ELF-1 (cell line): ENCODE measurements around the gene FMNL2.

Experiments used
- DNase-seq: peaks from one replicate; pipeline ENCODE4 v3.0.0-alpha.2; 2016; ENCODE audit warnings: low read depth, low spot score

The FMNL2 gene

DNA sequence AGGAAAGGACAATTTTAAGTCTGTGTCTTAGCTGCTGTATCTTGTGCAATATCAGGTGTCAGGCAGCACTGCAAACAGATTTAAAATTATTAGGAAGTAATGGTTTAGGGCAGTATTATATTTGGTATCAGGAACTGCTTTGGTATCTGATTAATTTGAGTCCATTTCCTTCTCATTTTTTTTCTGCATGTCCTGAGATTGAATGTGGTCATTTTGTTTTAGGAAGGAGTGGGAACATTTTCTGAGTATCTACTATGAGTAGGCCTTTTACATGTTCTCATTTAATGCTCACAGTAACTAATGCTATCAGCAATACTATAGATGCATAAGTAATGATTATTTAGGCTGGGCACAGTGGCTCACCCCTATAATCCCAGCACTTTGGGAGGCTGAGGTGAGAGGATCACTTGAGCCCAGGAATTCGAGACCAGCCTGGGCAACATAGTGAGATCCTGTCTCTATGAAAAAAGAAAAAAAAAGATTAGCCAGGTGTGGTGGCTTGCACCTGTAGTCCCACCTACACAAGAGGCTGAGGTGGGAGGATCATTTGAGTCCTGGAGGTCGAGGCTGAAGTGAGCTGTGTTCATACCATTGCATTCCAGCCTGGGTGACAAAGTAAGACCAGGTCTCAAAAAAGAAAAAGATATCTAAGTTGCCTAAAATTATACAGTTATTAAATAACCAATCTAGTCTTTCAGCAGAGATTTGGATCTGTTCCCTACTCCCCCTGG, 4.7 kb downstream of the FMNL2 start:
- no peak for DNase-seq

DNA sequence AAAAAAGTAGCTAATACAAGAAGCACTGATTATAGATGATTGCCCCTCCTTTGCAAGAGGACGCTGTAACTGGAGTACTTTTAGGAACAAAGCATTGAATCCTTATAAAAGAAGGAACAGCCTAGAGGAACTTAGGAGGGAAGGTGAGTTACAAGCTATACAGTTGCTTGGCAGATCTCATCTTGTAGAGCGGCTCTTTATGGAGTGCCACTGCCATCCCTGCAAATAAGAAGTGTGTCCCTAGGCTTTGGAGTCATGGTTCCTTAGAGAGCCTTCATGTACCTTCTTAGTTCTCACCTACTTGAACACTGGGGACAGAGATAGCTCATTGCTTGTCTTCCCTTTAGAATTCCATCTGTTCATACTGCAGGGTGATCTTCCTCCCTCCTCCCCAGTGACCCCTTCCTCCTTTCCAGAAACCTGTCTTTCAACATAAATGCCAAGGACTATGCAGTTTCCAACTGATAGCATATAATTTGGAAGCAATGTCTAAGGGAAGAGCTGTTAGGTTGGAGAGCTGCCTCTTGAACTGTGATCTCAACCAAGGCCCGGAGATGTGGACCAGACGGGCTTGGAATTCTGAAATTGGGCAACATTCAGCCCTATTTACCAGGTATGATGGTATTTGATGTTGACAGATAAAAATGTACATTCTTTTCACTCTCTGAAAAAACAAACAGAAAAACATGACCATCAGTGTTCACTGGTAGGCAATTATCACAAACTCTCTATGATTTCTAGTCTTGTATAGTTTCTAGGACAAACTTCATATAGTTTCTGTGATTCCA, 7.5 kb downstream of the FMNL2 start:
- DNase-seq = no peak

DNA sequence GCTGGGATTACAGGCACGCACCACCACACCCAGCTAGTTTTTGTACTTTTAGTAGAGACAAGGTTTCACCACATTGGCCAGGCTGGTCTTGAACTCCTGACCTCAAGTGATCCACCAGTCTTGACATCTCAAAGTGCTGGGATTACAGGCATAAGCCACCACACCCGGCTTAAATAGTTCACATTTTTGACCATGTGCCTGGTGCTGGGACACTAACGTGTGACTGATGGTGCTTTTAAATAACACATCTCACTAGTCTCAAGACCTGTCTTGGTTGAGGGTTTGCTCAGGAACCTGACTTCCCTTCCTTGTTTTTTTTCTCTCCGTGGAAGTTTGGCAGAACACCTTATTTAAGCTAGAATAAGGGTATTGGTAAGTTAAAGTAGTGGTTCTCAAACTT, 8.5 kb downstream of the FMNL2 start:
- DNase-seq = no peak

DNA sequence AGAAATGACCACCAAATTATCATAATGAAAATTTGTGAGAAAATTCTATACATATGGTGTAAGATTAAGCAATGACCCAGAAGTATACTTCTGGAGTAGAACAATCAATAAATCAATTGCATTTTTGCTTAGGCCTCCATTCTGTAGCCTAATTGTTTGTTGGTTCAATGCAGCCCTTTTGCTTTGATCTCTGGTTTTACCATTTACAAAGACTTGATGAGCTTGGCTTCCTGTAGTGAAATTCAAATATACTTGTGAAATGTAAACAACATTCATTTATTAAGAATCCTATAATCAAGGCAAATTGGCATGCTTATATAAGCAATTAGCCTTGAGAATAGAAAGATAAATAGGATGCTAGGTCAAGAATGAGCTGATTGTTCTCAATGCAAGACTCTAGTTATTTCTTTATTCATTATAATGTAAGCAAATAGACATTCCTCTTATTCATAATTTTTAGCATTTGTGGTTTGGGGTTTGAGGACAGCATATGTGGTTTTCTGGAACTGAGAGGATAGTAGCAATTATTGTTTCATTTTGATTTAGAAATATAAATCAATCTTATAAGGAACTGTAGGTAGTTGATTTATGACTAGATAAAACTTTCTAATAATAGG, 9.7 kb downstream of the FMNL2 start:
- no peak for DNase-seq

DNA sequence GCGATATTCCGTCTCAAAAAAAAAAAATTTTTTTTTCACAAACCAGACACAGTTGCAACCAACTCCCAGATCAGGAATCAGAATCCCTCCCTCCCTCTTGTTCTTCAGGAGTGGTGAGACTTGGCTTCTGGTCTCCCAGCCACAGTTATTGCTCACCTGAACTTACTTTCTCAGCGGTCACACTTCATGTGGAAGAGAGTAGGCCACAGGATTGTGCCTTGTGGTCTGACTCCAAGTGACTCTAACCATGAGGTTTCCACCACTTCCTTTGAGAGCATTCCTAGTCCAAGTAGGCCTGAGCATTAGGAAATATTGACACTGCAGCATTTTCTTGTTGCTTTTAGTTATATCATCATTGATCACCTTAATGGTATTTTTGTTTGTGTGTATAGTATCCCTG, 12.1 kb downstream of the FMNL2 start:
- no peak for DNase-seq

DNA sequence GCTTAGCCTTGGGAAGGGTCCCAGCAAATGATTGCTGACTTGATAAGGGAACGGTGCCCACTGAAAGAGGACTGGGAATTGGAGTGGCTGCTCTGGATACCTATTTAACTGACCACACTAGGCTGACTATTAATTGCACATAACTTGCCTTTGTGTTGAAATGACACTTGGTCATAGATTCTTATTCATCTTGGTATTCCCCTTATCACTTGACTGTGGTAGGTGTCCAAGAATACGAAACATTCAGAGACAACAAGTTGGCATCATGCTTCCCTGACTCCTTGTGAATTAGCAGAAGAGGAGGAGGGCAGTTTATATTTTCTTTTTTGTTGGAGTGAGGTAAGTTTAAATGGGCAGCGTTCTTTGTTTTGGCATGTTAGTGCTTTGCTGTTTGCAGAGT, 13.4 kb downstream of the FMNL2 start:
- no peak for DNase-seq

DNA sequence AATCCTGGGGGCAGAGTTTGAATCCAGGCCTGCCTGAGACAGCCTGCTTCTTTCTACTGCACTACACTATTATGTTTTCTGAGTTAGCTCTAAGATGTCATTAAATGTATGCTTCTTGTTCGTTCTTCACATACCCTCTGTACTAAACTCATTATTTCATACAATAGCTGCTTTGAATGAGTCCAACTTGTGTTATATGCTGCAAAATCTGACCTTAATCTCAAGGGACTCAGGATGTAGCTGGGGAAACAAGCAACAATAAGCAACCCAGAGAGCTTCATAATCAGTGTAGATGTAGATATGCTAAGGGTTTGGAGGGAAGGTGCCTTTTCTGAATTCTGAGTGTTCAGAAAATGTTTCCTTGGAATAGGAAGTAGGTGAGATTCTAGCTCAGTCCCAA, 14.4 kb downstream of the FMNL2 start:
- no peak for DNase-seq

DNA sequence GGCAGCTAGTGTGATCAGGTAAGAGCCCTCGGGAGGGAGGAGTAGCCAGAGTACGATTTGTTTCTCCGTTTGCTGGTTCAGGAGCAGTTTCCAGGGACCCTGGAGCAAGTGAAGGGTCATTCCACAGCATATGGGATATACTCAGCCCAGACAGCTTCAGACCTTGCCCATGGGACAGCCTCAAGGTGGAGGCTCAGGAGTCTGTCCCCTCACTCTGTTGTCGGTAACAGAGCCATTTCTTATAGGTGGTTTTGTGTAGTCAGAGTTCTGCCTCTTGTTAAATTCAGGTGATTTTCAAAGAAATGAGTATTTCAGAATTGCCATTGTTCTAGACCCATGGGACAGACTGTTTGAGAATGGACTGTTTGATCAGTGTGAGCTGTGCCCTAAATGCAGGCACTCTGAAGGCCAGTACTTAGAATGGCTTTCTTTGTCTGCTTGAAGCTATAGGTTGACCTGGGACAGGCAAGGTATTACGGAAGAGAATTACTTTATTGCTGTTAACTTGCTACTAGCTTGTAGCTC, 15.2 kb downstream of the FMNL2 start:
- DNase-seq = no peak

DNA sequence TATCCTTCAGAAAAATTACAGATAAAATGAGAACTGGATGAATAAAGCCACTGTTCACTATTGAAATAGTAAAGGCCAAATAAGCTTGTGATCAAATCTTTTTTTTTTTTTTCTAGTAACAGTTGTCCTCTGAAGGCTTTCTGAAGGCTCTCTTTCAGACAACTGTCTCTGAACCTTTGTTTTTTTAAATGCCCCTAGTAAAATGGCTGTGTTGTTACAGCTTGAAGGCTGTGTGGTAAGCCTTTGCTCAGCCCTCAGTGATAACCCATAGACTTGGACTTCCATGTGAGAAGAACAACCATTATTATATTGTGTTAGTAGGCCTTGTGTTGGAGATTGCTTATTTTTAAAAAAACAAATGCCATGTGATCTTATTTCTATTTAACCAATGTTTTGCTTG, 17.6 kb downstream of the FMNL2 start:
- no peak for DNase-seq

DNA sequence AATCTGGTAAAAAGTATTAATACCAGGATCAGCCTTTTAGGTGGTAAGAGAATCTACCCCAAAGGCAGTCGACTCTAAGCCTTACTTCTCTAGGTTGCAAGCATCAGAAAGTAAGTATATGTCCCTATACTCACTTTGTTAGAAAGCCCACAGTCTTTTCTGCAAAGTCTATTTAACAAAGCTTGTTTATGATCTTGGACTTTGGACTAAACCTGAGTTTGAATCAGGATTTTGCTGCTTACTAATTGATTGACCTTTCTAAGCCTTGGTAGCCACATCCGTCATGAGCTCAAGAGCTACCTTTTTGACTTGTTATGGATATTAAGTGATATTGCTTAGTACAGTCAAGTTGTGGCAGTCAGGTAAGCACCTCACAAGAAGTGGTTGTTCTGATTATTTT, 18.4 kb downstream of the FMNL2 start:
- no peak for DNase-seq

DNA sequence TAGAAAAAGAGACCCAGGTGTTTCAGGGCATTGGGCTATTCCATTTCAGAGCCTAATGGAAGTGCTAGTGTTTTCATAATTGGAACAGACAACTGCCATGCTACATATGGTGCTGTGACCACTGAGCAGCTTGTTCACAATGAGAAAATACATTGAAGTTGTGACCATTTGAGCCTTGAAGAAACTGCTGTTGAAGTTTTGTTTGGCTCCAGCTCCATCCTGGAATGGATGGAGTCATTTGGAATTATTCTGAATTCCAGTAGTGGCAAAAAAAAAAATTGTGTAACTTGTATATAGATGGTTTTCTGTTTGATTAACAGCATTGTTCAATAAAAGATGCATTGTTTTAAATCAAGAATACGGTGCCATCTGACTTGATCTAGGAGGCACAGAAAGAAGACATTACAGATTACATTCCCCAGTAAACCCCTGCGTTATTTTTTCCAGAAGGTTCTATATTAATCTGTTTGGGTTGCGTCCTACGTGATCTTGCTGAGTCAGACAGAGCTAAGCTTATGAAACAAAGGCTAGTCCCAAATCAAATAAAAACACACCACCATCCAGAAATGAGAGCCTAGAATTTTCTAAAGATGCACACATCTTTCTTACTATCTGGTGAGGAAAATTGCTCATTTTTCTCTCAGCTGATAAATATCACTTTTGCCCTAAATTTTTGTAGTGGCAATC, 19.2 kb downstream of the FMNL2 start:
- DNase-seq = no peak

DNA sequence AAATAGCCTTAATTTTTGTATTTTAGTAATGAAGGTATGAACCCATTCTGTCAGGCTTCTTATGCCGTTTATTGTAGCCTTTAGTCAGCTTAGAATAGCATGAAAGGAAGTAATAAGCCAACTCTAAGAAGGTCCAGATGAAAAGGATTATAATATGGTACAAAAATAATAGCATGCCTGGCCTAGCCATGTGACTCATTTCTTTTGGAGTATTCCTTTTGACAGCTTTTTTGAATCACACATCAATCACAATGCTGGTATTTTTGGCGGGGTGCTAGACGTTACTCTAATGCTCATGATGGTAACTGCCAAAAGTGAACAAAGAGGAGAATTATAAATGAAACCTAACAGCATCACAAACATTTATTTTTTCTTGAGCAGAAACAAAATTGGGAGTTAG, 19.9 kb downstream of the FMNL2 start:
- no peak for DNase-seq

DNA sequence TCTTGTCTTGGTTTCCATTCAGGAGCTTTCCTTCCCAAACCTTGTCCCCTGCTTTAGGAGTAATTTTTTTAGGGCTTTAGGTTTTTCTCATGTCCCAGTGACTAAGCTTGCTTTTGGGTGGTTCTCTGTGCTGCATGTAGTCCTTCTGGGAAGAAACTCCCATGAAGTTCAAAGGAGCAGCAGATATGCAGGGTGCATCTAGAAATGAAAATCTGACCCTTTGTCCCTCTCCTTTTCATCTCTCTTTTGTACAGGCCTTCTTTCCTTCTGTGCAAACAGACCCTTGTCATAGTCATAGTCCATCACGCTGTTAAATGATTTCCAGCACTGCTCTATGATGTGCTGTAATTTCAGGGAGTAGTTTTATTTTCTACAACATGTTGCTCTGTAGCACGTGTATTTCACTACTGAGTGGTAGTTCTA, 20.4 kb downstream of the FMNL2 start:
- DNase-seq = no peak

DNA sequence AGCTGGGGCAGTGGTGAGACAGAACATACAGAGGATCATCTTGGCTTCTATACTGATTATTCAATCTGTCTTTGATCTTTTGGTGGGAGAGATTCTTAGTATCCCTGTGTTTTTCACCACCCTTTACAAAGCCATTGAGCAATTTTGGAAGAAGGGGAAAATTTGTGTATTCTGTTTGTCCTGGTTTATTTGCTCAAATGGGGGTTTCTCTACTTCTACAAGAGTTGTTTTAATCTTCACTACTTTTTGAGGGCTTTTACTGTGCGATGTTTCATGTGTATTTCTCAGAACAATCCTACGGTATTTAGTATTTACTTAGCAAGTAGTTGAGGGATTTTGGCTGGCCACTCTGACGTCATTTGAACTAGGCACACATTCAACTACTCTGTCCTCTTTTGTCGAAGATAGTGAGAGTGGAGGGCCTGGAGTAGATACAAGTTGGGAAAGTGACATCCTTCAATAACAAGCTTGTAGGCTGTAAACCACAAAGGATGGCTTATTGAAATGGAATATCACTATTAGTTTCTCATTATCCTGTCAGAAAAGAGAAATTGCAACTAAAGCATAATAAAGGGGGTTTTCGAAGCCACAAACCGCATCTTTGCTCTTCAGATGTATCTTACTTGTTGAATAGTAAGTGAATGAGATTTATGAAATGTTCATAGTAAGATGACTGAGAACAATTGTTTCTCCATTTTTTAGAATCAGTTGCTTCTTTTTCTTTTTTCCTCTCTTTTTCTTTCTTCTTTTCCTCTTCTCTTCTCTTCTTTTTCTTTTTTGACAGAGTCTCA, 24.8 kb downstream of the FMNL2 start:
- no peak for DNase-seq

DNA sequence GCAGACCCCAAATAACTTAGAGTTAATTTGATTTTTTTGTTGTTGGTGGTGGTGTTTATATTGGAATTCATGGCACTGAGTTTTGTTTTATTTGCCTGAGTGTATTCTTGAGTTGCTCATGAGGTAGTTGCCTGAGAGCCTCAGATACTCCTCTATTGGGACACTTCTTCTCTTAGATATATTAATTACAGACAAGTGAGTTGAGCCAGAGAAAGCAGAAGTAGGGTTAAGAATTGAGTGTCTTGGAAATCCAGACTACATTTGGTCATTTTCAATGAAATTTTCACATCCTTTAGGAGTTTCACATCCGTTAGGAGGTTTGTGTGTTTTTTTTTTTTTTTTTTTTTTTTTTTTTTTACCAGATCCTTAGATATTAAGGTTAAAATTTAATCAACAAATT, 29.0 kb downstream of the FMNL2 start:
- DNase-seq = no peak

DNA sequence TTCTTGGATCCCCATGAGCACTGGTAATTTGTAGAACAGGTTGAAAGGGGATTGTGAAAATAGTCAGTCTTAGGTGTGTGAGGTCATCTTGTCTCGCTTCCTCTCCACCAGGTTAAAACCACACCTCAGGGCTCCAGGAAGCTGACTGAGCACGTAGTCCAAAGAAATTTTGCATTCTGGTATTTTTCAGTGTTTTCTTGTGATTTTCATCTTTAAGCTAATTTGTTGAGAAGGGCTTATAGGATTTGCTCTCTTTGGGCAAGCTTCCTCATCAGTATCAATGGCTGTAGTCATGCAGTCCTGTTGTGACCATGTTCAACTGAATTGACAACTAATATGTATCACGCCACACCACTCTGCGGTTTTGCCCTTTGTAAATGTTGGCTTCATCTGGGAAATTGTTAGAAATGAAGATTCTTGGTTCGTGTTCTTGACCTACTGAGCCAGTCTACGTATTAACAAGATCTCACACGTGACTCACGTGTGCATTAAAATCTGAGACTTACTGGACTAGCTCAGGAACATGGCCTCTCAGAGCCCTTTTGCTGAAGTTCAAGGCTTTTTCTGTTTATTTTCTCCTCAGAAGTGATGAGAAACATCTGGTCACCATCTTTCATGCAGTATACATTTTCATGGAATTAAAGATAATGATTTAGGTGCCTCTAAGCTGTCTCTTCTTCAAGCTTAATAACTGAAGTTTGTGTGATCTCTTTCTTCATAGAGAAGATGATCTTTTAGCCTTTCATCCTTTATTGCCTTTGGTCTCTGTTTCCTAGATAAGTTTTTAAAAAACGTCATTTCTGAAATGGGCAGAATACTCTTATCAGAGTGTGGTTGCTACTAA, 32.8 kb downstream of the FMNL2 start:
- DNase-seq = no peak

DNA sequence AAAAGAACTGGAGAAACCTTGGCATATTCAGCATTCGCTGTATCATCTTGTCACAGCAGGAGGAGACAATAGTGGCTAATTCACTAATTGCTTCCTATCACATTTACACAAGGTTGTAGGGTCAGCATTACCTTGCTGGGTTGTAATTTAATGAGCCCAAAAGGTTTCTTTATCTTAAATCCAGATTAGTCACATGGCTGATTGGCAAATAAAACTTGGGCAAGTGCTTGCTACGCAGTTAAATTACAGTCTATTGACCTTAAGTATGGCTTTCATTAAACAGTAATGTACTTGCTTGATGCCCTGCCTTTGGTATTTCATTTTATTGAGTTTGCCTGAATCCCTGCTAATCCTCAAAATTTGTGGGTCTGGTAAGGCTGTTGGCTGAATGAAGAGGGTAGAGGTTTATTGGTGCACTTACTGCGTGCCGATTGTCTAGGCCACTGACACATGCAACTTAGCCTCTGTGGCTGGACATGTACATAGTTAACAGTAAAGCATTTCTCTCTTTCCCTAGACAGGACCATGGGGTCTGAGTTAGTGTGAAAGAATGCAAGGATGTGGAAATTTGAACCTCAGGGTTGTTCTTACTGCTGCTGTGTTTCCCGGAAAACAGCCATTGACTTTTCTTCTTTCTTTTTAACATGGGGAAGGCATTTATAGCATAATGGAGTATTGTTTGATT, 34.3 kb downstream of the FMNL2 start:
- DNase-seq = no peak

DNA sequence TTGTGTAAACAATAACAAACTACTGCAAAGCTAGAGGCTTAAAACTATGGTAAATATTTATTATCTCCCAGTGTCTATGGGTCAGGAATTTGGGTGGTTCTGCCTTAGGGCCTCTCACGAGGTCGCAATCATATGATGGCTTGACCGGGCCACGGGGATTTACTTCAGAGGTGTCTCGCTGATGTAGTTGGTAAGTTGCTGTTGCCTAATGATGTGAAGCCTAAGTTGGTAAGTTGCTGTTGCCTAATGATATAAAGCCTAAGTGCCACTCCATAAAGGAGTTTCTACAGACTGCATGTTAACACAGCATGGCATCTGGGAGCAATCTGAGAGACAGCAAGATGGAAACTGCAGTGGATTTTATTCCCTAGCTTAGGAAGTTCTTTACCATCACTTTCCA, 35.8 kb downstream of the FMNL2 start:
- no peak for DNase-seq

DNA sequence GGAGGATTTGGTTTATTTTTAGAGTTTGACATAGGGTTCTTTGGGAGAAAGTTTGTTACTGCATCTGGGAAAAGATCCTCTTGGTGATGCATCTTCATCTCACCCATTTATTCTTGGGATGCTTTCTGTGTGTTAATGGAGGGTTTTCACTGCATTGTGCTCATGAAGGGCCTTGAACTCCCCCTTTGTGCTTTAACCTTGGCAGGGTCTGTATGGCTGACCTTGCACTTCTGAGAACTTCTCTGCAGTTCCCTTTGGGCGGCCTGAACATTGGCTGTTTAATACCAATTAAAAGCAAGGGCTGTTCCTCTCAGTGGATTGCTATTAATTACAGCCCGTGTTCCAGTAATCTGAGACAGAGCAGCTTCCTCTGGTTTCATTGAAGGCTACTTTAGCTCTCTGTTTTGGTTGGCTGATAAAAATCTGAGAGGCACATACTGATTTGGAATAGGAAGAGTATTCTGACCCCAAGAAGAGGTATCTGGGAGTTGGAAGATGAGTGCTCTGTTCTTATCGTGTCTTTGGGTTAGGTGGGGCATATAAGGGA, 37.5 kb downstream of the FMNL2 start:
- DNase-seq = no peak
